GM19452 (cell line): ENCODE data around the gene CDKN1A.

ENCODE experiments used
- ATAC-seq: cut with Tn5 transposase; IDR thresholded peaks from one replicate; pipeline ENCODE4 v1.9.1; 2021; ENCODE audit not compliant: unreplicated experiment

Gene CDKN1A

DNA sequence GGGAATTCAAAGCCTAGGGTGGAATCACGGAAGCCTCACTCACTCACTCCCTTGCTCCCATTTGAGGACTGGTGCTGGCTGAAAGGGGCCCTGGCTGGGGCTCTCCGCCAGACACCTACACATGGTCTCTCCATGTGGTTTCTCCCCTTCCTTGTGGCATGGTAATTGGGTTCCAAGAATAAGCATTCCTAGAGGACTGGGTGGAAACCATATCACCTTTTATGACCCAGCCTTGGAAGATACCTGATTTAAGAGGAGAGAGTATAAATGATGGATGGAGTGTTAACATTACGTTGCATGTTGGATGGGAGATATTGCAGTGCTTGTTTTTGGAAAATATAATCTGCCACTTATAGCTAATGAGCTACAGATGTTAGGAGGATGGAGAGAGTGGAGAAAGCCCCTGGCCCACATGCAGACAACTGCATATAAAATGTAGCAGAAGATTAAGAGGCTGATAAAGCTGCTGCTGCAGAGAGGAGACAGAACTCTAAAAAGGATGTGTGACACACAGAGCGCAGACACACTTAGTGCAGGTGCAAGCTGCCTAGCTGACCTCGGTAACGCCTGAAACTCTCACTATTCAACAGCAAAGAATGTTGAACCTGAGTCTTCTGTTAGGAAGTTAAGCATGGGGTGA is 23.3 kb upstream of the CDKN1A start:
- no peak for ATAC-seq

GRCh38 chr6:36656441-36656840 is 22.1 kb upstream of the CDKN1A start:
- ATAC-seq: no peak

DNA sequence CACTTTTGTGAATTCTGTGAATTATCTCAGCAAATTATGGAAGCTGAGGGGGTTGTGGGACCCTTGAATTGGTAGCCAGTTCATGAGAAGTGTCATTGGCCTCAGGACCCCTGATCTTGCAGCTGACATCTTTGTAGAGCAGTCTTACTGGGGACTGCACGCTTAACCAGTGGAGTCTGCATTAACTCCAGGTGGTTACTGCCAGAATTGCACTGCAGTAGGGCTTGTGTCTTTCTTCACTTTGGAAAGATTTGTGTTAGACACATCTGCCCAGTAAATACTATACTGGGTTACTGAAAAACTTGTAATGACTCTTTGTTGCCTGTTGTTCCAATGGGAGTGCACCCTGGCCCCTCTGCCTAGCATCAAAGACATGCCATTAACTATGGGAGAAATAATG is 21.2 kb upstream of the CDKN1A start:
- no peak for ATAC-seq

GRCh38 chr6:36657942-36658544 is 20.5 kb upstream of the CDKN1A start:
- ATAC-seq: no peak

DNA sequence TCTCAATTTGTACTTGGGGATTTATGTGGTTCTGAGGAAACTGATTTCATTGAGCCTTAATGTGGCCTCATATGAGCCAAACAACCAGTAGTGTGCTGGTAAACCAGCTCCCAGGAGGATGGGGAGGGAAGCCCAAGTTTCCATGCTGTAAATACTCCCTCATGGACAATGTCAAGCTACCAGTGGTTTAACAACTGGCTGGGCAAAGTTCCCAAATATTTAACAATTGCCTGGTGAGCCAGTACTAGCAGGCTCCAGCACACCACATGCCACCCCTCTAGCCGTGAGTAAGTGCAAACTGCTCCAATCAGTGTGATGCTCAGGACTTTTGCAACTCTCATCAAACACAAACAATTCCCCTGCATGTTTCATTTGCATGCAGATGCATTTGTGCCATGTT is 19.2 kb upstream of the CDKN1A start:
- ATAC-seq: no peak

GRCh38 chr6:36660771-36661471 is 17.6 kb upstream of the CDKN1A start:
- ATAC-seq: no peak

GRCh38 chr6:36662380-36662779 is 16.1 kb upstream of the CDKN1A start:
- no peak for ATAC-seq

DNA sequence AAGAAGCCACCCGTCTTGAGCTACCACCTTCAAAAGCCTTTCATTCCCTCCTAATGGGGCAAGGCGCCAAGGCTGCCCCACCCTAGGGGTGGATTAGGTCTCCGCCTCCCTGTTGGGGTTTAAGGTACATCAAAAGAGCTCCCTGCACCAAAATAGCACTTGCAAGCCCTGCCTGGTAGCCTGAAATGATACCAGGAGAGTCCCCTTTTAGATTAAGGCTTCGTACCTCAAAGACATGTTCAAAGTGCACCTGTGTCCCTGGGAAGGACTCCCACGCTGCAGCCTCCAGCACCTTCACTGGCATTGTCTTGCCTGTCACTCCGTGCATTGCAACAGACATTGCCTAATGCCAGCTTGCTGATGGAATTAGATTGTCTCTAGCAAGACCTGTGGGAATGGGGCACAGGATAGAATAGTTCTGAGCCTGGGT is 15.7 kb upstream of the CDKN1A start:
- no peak for ATAC-seq

- ATAC-seq: no peak
These were observed 14.7 kb upstream of the CDKN1A start for GRCh38 chr6:36663504-36664446.

- ATAC-seq: no peak
These were observed 13.3 kb upstream of the CDKN1A start for GRCh38 chr6:36665180-36665579.

- no peak for ATAC-seq
These were observed 12.2 kb upstream of the CDKN1A start for GRCh38 chr6:36666287-36666686.

GRCh38 chr6:36666826-36667591 is 11.5 kb upstream of the CDKN1A start:
- ATAC-seq: peak; percentile 81

DNA sequence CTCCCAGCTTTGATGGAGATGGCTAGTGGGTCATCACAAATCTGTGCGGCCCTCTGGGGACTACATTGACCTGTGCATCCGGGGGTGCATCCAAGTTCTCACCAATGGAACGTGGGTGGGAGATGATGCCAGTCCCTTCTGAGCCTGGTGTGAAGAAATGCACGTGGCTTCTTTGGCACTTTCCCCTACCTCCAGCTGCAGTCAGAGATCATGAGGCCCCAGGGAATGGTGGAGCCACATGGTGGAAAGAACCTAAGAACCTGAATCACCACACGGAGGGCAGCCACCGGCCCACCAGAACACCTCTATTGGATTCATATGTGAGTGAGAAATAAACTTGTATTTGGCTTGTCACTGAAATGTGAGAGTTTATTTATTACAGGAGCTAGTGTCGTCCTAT is 9.9 kb upstream of the CDKN1A start:
- ATAC-seq: no peak

DNA sequence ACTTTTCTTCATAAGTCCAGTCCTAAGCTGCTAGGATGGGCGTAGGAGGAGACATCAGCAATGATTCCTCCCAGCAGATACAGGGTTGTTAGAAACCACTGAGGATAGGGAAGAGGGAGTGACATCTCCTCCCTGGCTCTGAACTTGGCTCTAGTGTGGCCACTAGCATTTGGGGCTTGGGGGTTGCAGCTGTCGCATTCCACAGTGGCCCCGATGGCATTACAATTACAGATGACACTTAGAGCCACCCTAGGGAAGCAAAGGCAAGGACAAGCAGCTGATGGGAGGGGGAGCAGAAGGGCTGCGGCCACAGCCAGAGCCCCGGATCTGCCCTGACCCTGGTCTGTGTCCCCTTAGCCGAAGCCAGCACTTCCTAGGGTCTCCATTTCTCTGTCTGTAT is 9.5 kb upstream of the CDKN1A start:
- no peak for ATAC-seq

- ATAC-seq: no peak
These were observed 8.2 kb upstream of the CDKN1A start for GRCh38 chr6:36670271-36670670.

GRCh38 chr6:36671687-36672375 is 6.7 kb upstream of the CDKN1A start:
- no peak for ATAC-seq

GRCh38 chr6:36673882-36674281 is 4.6 kb upstream of the CDKN1A start:
- ATAC-seq: no peak

DNA sequence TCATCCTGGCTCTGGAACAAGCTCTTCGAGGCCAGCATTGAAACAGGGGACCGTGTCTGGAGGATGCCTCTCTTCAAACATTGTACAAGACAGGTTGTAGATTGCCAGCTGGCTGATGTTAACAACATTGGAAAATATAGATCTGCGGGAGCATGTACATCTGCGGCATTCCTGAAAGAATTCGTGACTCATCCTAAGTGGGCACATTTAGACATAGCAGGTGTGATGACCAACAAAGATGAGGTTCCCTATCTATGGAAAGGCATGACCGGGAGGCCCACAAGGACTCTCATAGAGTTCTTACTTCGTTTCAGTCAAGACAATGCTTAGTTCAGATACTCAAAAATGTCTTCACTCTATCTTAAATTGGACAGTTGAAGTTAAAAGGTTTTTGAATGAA is 3.6 kb upstream of the CDKN1A start:
- ATAC-seq: no peak

- no peak for ATAC-seq
These were observed 2.1 kb upstream of the CDKN1A start for GRCh38 chr6:36676141-36677058.
